SK-N-SH treated with all-trans-retinoic acid at 6 μM for 48 hours (cell line): ENCODE data around the gene SCUBE2.

Experiments
- ATAC-seq: fragments of 200-7000 bp; cut with Tn5 transposase; 3 replicates; pipeline ENCODE4 v1.9.1; 2020; ENCODE audit warnings: mild to moderate bottlenecking, moderate library complexity
- ARNTL ChIP-seq: fragments of 450-650 bp; formaldehyde crosslinking; IDR thresholded peaks from 2 replicates; pipeline ENCODE4 v1.5.0; 2020; ENCODE audit warnings: low read depth, mild to moderate bottlenecking, moderate library complexity, borderline replicate concordance
- BACH2 ChIP-seq: fragments of 250-450 bp; sonication (Bioruptor Pico); IDR thresholded peaks from 2 replicates; pipeline ENCODE4 v1.9.0; 2021; ENCODE audit warnings: mild to moderate bottlenecking, borderline replicate concordance
- CREB5 ChIP-seq: fragments of 250-450 bp; sonication (Bioruptor Pico); IDR thresholded peaks from 2 replicates; pipeline ENCODE4 v1.5.1; 2020; ENCODE audit warnings: low read depth, mild to moderate bottlenecking, moderate library complexity
- CSDC2 ChIP-seq: fragments of 250-450 bp; sonication (Bioruptor Pico); IDR thresholded peaks from 2 replicates; pipeline ENCODE4 v1.5.0; 2020; ENCODE audit warnings: mild to moderate bottlenecking, moderate library complexity
- CSRNP3 ChIP-seq: fragments of 250-450 bp; sonication (Bioruptor Pico); IDR thresholded peaks from 2 replicates; pipeline ENCODE4 v1.5.1; 2021; ENCODE audit warnings: mild to moderate bottlenecking, moderate library complexity
- ESRRG ChIP-seq: fragments of 250-450 bp; sonication (Bioruptor Pico); IDR thresholded peaks from 2 replicates; pipeline ENCODE4 v1.6.1; 2021; ENCODE audit warnings: mild to moderate bottlenecking
- GLIS3 ChIP-seq: fragments of 250-450 bp; sonication (Bioruptor Pico); IDR thresholded peaks from 2 replicates; pipeline ENCODE4 v1.5.0; 2020; ENCODE audit warnings: mild to moderate bottlenecking, moderate library complexity
- ISL1 ChIP-seq: fragments of 250-450 bp; sonication (Bioruptor Pico); IDR thresholded peaks from 2 replicates; pipeline ENCODE4 v2.1.2; 2022; ENCODE audit warnings: mild to moderate bottlenecking, moderate library complexity
- PATZ1 ChIP-seq: fragments of 250-450 bp; sonication (Bioruptor Pico); IDR thresholded peaks from 2 replicates; pipeline ENCODE4 v1.8.0; 2020; ENCODE audit warnings: mild to moderate bottlenecking, moderate library complexity, borderline replicate concordance
- POU6F1 ChIP-seq: fragments of 250-450 bp; sonication (Bioruptor Pico); IDR thresholded peaks from 2 replicates; pipeline ENCODE4 v1.8.0; 2021; ENCODE audit warnings: low read depth, mild to moderate bottlenecking, moderate library complexity, borderline replicate concordance
- PPARA ChIP-seq: fragments of 250-450 bp; sonication (Bioruptor Pico); IDR thresholded peaks from 2 replicates; pipeline ENCODE4 v1.5.0; 2020; ENCODE audit warnings: mild to moderate bottlenecking, borderline replicate concordance
- RARB ChIP-seq: fragments of 250-450 bp; sonication (Bioruptor Pico); IDR thresholded peaks from 2 replicates; pipeline ENCODE4 v1.8.0; 2021; ENCODE audit warnings: mild to moderate bottlenecking, moderate library complexity
- SNAI2 ChIP-seq: fragments of 250-450 bp; sonication (Bioruptor Pico); IDR thresholded peaks from 2 replicates; pipeline ENCODE4 v1.5.0; 2020; ENCODE audit warnings: mild to moderate bottlenecking, moderate library complexity
- TCF4 ChIP-seq: fragments of 250-450 bp; sonication (Bioruptor Pico); IDR thresholded peaks from 2 replicates; pipeline ENCODE4 v1.8.0; 2021; ENCODE audit warnings: mild to moderate bottlenecking, moderate library complexity, borderline replicate concordance
- TOX ChIP-seq: fragments of 250-450 bp; sonication (Bioruptor Pico); IDR thresholded peaks from 2 replicates; pipeline ENCODE4 v1.8.0; 2021; ENCODE audit warnings: mild to moderate bottlenecking, moderate library complexity, borderline replicate concordance
- TSHZ2 ChIP-seq: fragments of 250-450 bp; sonication (Bioruptor Pico); IDR thresholded peaks from 2 replicates; pipeline ENCODE4 v1.5.0; 2020; ENCODE audit warnings: mild to moderate bottlenecking, moderate library complexity
- ZC3H10 ChIP-seq: fragments of 250-450 bp; sonication (Bioruptor Pico); IDR thresholded peaks from 2 replicates; pipeline ENCODE4 v1.5.1; 2021; ENCODE audit warnings: mild to moderate bottlenecking, moderate library complexity
- ZFP3 ChIP-seq: fragments of 250-450 bp; sonication (Bioruptor Pico); IDR thresholded peaks from 2 replicates; pipeline ENCODE4 v1.5.0; 2020; ENCODE audit warnings: mild to moderate bottlenecking, moderate library complexity
- ZNF565 ChIP-seq: fragments of 450-650 bp; formaldehyde crosslinking; conservative IDR thresholded peaks from 2 replicates; pipeline ENCODE4 v1.5.0; 2020; ENCODE audit warnings: low read depth, mild to moderate bottlenecking, moderate library complexity
- ZNF70 ChIP-seq: fragments of 450-650 bp; formaldehyde crosslinking; IDR thresholded peaks from 2 replicates; pipeline ENCODE4 v1.5.0; 2020; ENCODE audit warnings: mild to moderate bottlenecking, moderate library complexity
- ZNF8 ChIP-seq: fragments of 450-650 bp; formaldehyde crosslinking; IDR thresholded peaks from 2 replicates; pipeline ENCODE4 v1.5.0; 2020; ENCODE audit warnings: mild to moderate bottlenecking, moderate library complexity

Gene SCUBE2

GRCh38 chr11:9016916-9017642 lies 74.3 kb downstream of the SCUBE2 start:
- TF ChIP-seq ZC3H10 (CRISPR knock-in tag) (no peak), ZNF565 (no peak), RARB (no peak), ARNTL (CRISPR knock-in tag) (no peak), ZFP3 (CRISPR knock-in tag) (no peak), ISL1 (CRISPR knock-in tag) (no peak), PATZ1 (CRISPR knock-in tag) (no peak), ESRRG (CRISPR knock-in tag) (no peak), CSDC2 (CRISPR knock-in tag) (no peak)
- ATAC-seq: no peak

- ATAC-seq: peak; percentile 97
- no peak for TF ChIP-seq ZNF70 (CRISPR knock-in tag)
- no peak for TF ChIP-seq BACH2 (CRISPR knock-in tag)
- TF ChIP-seq ZC3H10 (CRISPR knock-in tag): no peak
- no peak for TF ChIP-seq ISL1 (CRISPR knock-in tag)
- TF ChIP-seq CREB5 (CRISPR knock-in tag): no peak
- no peak for TF ChIP-seq PATZ1 (CRISPR knock-in tag)
- no peak for TF ChIP-seq ZNF8
- TF ChIP-seq POU6F1 (CRISPR knock-in tag): no peak
- TF ChIP-seq ZNF565: no peak
- TF ChIP-seq GLIS3: no peak
- TF ChIP-seq SNAI2: no peak
- no peak for TF ChIP-seq TSHZ2
- TF ChIP-seq TCF4 (CRISPR knock-in tag): no peak
- no peak for TF ChIP-seq PPARA (CRISPR knock-in tag)
- no peak for TF ChIP-seq CSRNP3 (CRISPR knock-in tag)
- no peak for TF ChIP-seq ZFP3 (CRISPR knock-in tag)
- TF ChIP-seq ESRRG (CRISPR knock-in tag): no peak
- no peak for TF ChIP-seq TOX (CRISPR knock-in tag)
- no peak for TF ChIP-seq RARB
These were observed 75.7 kb downstream of the SCUBE2 start for GRCh38 chr11:9015677-9016076.
